Middle frontal gyrus (tissue), 1 donor: ENCODE results near the gene IGDCC3.

ENCODE experiments used
- DNase-seq: peaks from one replicate; pipeline ENCODE4 v3.0.0-alpha.2; 2015; ENCODE audit warnings: low spot score; ENCODE audit errors: extremely low spot score

The IGDCC3 gene

GRCh38 chr15:65388306-65389080 lies 10.7 kb upstream of the IGDCC3 start:
- DNase-seq: no peak

- DNase-seq: no peak
These were observed 9.1 kb upstream of the IGDCC3 start for GRCh38 chr15:65386886-65387285.

GRCh38 chr15:65386376-65386775 lies 8.6 kb upstream of the IGDCC3 start:
- no peak for DNase-seq

- no peak for DNase-seq
These were observed 8.1 kb upstream of the IGDCC3 start for GRCh38 chr15:65385870-65386258.

- peak; percentile 83 for DNase-seq
These were observed 7.4 kb upstream of the IGDCC3 start for GRCh38 chr15:65384895-65385869.

GRCh38 chr15:65384505-65384894 lies 6.7 kb upstream of the IGDCC3 start:
- no peak for DNase-seq

GRCh38 chr15:65383991-65384390 lies 6.2 kb upstream of the IGDCC3 start:
- no peak for DNase-seq

GRCh38 chr15:65383456-65383855 lies 5.7 kb upstream of the IGDCC3 start:
- no peak for DNase-seq

GRCh38 chr15:65382921-65383320 lies 5.1 kb upstream of the IGDCC3 start:
- DNase-seq: no peak

- no peak for DNase-seq
These were observed 4.3 kb upstream of the IGDCC3 start for GRCh38 chr15:65382146-65382491.

- no peak for DNase-seq
These were observed 3.8 kb upstream of the IGDCC3 start for GRCh38 chr15:65381445-65382145.

- DNase-seq: no peak
These were observed 2.2 kb upstream of the IGDCC3 start for GRCh38 chr15:65379986-65380385.

GRCh38 chr15:65377105-65377975 lies 462 bp downstream of the IGDCC3 start:
- DNase-seq: no peak

- DNase-seq: no peak
These were observed 1.1 kb downstream of the IGDCC3 start for GRCh38 chr15:65376767-65377104.

GRCh38 chr15:65375871-65376607 lies 1.8 kb downstream of the IGDCC3 start:
- DNase-seq: no peak

GRCh38 chr15:65374821-65375401 lies 2.9 kb downstream of the IGDCC3 start:
- no peak for DNase-seq

GRCh38 chr15:65374334-65374733 lies 3.5 kb downstream of the IGDCC3 start:
- DNase-seq: no peak

GRCh38 chr15:65373163-65373651 lies 4.6 kb downstream of the IGDCC3 start:
- no peak for DNase-seq

GRCh38 chr15:65372787-65373067 lies 5.1 kb downstream of the IGDCC3 start:
- no peak for DNase-seq
